ENCODE data around the gene TCF7L2.

Gene TCF7L2

GRCh38 chr10:113179966-113180365 is 229.9 kb downstream of the TCF7L2 start:
- no peak for DNase-seq (ENCODE audit: low spot score)

- no peak for DNase-seq (ENCODE audit: low spot score)
Observed at GRCh38 chr10:113180401-113181154, 230.5 kb downstream of the TCF7L2 start.

DNA sequence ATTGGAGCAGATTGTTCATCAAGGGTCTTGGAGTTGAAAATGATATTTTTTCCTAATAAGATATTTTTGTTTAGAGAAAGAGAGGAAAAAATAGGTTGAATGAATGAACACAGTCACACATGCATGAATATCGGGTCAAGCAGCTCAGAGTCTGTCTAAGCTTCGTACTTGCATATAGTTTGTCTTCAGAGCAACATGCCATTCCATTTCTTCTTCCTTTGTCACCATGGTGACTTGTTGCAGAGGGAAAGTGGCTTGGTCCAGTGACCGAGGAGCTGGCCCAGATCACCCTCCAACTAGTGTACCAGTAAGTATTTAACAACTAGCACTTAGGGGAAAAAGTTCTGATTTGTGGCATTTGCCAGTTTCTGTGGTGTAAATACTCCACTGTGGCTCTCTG is 232.1 kb downstream of the TCF7L2 start:
- no peak for DNase-seq (ENCODE audit: low spot score)

DNA sequence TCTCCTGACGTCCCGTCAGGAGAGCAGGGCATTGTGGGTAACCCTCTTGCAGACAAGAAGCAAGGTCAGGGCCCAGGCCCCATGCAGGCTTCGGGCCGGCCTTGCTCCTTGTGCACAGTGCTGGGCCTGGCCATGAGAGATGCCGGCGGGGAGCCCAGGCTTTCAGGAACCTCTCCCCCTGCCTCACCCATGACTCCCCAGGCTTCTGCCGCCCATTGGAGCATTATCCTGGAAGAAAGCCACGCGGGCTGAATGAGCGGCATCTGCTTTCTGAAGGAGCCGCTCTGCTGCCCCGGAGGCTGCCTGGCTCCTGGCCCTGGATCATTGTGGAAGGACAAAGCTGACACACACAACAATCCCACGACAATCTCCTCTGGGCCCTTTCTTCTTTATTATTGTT is 233.5 kb downstream of the TCF7L2 start:
- DNase-seq (ENCODE audit: low spot score): no peak

GRCh38 chr10:113187063-113187777 is 237.2 kb downstream of the TCF7L2 start:
- DNase-seq (ENCODE audit: low spot score): no peak

DNA sequence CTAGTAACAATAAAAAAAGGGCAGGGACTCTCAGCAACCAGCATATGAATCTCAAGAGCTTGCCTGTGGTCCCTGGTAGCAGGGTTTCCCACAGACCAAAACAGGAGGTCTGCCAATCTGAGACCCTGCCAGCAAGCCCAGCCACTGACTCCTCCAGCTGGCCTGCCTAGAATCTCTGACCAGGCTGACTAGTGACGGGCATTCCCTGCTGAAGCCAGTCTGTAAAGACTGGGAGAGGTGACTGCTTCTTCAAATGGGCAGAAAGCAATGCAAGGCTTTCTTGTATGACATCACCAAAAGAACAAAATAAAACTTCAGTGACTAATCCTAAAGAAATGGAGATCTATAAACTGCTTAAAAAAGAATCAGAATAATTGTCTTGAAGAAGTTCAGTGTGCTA is 249.4 kb downstream of the TCF7L2 start:
- no peak for DNase-seq (ENCODE audit: low spot score)

GRCh38 chr10:113202011-113202410 is 252.0 kb downstream of the TCF7L2 start:
- no peak for DNase-seq (ENCODE audit: low spot score)

DNA sequence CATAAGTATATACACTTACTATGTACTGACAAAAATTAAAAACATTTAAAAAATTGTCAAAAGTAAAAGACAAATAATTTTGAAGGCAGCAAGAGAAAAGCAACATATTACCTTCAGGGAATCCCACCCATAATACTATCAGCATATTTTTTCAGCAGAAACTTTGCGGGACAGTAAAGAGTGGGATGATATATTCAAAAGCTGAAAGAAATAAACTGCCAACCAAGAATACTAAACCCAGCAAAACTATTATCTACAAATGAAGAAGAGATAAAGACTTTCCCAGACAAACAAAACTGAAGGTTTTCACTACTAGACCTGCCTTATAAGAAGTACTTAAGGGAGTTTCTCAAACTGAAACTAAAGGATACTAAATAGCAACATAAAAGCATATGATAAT is 257.9 kb downstream of the TCF7L2 start:
- DNase-seq (ENCODE audit: low spot score): no peak

DNA sequence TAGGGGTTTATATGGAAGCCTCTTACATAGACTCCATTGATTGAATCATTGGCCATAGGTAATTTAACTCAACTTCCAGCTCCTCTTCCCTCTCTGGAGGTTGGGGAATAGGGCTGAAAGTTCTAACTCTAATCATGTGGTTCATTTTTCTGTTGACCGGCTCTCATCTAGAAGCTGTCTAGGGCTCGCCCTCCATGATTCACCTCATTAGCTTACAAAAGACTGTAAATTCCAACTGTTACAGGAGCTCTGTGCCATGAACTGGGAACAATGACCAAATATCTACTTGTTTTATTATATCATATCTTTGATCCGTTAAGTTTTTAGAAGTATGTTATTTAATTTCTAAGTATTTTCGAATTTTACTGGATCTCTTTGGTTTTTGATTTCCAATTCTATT is 263.0 kb downstream of the TCF7L2 start:
- no peak for DNase-seq (ENCODE audit: low spot score)

GRCh38 chr10:113214331-113214730 is 264.3 kb downstream of the TCF7L2 start:
- DNase-seq (ENCODE audit: low spot score): no peak

DNA sequence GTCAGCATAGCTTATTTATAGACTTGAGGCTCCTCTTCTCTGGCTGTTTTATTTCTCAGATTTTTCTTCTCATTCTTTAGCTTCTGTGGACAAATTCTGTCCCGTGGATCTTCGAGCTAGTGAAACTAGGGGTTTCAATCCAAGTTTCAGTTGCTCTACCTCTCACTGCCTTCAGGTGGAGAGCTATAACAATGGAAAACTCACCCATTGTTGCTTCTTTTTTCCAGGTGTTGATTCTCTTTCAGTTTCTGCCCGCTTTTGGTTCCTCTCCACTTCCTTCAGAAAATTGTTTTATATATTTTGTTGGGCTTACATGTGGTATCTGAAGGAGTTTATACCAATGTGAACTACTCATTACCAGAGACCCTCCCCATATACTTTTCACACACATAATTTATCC is 266.1 kb downstream of the TCF7L2 start:
- DNase-seq (ENCODE audit: low spot score): no peak

Data from hematopoietic multipotent progenitor cell treated with erythropoietin and hydrocortisone succinate and interleukin-3 and kit ligand, for 15 days (in vitro differentiated cells).